GM13976 (cell line): ENCODE results near the gene METTL23.

ENCODE experiments used
- DNase-seq: peaks from one replicate; pipeline ENCODE4 v3.0.0; 2012; ENCODE audit warnings: low spot score
- in situ Hi-C: fragments of 300-500 bp; cut with MboI; formaldehyde crosslinking; loops from one replicate; pipeline ENCODE4 v1.12.0; 2022; ENCODE audit warnings: low sequenced_read_pairs, mixed read lengths, inconsistent platforms; ENCODE audit not compliant: unreplicated experiment
- TF ChIP-seq, protein P1 (sequence below): IDR thresholded peaks from 2 replicates; pipeline ENCODE4 v1.5.1; 2012; ENCODE audit warnings: borderline replicate concordance, mild to moderate bottlenecking; ENCODE audit not compliant: insufficient read depth; ENCODE audit errors: extremely low read depth, missing control alignments, control extremely low read depth

METTL23 gene

DNA sequence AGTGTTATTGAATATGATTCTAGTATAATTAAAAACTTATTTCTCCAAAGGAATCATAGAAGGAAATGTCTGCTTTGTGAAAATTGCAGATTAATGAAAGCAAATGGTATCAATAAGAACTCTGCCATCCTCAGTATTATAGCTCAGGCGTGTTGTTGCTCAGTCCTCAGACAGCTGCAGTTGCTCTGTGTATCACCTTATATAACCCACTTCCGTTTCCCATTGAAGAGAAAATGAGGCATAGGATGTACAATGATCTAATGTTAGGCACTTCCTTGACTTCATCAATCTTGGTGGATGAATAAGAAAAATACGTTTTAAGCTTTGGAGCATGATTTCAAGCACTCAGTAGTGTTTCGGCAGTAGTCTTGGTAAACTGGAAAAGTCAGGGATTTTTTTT is 25.4 kb downstream of the METTL23 start:
- no peak for DNase-seq
- TF ChIP-seq, protein P1, sequence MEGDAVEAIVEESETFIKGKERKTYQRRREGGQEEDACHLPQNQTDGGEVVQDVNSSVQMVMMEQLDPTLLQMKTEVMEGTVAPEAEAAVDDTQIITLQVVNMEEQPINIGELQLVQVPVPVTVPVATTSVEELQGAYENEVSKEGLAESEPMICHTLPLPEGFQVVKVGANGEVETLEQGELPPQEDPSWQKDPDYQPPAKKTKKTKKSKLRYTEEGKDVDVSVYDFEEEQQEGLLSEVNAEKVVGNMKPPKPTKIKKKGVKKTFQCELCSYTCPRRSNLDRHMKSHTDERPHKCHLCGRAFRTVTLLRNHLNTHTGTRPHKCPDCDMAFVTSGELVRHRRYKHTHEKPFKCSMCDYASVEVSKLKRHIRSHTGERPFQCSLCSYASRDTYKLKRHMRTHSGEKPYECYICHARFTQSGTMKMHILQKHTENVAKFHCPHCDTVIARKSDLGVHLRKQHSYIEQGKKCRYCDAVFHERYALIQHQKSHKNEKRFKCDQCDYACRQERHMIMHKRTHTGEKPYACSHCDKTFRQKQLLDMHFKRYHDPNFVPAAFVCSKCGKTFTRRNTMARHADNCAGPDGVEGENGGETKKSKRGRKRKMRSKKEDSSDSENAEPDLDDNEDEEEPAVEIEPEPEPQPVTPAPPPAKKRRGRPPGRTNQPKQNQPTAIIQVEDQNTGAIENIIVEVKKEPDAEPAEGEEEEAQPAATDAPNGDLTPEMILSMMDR, result no peak
- in situ Hi-C loops, result no loop called here

DNA sequence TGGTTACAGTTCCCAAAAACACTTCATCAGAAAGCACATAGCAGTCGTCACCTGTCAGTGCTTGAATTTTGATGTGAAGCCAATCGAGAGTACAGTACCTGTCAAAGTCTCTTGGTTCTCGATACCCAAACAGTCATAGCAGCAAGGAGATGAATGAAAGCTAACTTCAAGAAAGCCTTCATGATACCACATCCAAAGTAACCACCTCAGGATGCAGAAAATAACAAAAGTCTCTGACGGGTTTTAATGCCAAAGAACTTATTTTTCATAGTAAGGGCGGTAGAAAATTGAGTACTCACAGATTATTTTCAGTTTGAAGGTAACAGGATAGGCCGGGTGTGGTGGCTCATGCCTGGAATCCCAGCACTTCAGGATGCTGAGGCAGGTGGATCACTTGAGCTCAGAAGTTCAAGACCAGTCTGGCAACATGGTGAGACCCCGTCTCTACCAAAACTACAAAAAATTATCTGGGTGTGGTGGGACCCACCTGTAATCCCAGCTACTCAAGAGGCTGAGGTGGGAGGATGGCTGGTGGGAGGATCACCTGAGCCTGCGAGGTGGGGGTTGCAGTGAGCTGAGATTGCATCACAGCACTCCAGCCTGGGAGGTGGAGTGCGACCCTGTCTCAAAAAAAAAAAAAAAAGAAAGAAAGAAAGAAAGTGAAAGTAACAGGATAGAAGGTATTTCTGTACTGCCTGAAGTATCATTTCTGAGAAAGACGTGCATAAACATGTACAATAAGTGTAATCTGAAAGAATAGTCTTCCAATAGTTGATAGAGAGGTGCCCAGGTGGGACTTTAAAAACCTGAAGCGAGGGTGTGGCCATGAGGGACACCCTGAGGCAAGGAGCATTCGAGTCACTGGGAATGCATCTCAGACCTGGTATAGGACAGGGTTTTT is 26.7 kb downstream of the METTL23 start:
- in situ Hi-C loops, result no loop called here
- no peak for DNase-seq
- TF ChIP-seq, protein P1, result no peak

DNA sequence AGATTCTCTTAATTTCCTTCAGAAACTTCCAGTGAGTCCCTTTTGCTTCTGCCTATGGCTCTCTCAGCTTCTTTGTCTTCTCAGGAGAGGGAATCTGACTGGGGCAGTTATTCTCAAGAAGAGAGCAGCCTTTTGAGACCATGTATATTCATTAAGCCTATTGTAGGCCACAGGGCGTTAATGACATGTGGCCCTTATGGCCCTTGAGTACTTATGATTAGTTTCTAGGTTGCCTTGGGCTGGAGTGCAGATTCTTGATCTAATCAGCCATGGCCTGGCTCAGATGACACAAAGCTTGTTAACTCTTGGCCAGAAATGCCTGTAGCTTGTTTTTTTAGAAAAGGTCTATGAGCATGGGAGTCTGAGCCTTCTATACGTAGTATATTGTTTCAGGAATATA is 28.6 kb downstream of the METTL23 start:
- TF ChIP-seq, protein P1, result no peak
- DNase-seq, result no peak
- in situ Hi-C loops, result no loop called here

DNA sequence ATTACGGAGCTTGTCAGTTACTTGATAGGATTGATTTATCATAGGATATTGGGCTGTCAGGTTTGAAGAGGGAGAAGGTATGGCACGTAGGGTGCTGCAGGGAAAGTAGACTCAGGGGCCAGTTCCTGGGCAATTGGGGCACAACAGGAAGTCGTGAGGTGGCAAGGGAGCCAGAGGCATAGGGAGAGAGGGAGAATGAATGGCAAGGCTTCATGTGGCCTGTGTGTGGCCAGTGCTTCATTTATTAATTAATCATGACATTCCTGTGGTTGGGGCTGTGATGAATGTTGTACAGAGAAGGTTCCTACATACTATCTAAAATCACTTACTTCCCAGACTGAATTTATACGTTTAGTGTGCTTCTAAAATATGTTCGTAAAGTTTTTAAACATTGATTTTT is 30.6 kb downstream of the METTL23 start:
- DNase-seq, result no peak
- TF ChIP-seq, protein P1, result no peak
- in situ Hi-C loops, result no loop called here

DNA sequence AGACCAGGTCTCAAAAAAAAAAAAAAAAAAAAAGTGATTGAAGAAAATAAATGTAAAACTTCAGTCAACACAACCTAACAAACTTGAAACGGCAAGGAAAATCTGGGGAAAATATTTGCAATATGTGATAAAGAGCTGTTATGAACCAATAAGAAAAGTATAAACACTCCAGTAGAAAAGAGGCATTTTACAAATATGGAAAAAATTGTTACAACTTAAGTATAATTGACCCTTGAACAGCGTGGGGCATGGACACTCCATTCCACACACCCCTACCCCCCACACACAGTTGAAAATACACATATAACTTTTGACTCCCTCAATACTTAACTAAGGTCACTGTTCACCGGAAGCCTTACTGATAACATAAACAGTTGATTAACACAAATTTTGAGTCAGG is 31.9 kb downstream of the METTL23 start:
- in situ Hi-C loops, result no loop called here
- TF ChIP-seq, protein P1, result no peak
- no peak for DNase-seq

DNA sequence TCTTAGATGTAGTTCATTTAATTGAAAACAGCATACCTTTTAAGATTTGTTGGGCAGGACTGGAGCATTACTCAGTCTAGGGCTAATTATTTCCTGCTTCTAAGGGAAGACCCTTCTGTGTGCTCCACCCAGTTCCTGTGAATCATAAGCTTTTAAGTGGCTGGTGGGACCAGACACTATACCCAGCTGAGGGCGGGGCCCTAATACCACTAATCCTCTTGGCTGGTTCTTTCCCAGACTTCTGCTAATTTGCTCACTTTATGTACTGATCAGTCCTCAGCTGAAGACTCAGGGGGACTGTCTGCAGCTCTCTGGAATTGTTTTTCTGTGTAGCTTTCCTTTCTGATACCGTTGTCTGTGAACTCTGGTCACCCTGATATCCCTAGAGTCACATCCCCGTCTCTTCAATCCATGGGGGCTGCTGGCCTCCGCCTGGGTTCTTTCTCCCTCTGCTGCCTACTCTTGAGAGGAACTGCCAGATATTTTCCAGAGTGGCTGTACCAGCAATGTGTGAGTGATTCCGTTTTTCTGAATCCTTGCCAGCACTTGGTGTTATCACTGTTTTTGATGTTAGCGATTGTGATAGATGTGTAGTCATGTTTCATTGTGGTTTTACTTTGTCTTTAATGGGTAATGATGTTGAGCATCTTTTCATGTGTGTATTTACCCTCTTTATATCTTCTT is 46.3 kb downstream of the METTL23 start:
- TF ChIP-seq, protein P1, result no peak
- in situ Hi-C loops, result no loop called here
- no peak for DNase-seq
